Endothelial cell of umbilical vein (primary cell): ENCODE results near the gene NID2. TPM values are rescaled to one million over a fixed set of nuclear protein-coding genes. Genes with fewer than 3 reads are reported as not detected.

Experiments used
- BruUV-seq: library from RNA; stranded (reverse); fragments of 400-500 nt; replicated peaks from 2 replicates; lab custom pipeline; 2021; lab: Mats Ljungman, UMichigan
- CTCF ChIA-PET: fragments of 300-600, 350-600 bp; sonication (Branson Sonifier 250); formaldehyde crosslinking; loops from one replicate; lab custom pipeline; 2021; ENCODE audit warnings: antibody characterized with exemption, inconsistent platforms; lab: Charles Lee
- POLR2A ChIA-PET: fragments of 300-600, 350-600 bp; sonication (Branson Sonifier 250); formaldehyde crosslinking; loops from one replicate; lab custom pipeline; 2021; ENCODE audit warnings: antibody characterized with exemption, inconsistent platforms; lab: Charles Lee
- DNase-seq: peaks from one replicate; pipeline ENCODE4 v3.0.0-alpha.2; 2011; ENCODE audit warnings: low read depth, low spot score
- FAIRE-seq: peaks from 2 replicates; lab custom pipeline; 2011; peaks lifted over from hg19 to GRCh38; lab: Jason Lieb, UNC
- H2AFZ ChIP-seq: 2 replicates; pipeline ENCODE4 v1.6.0; 2012; ENCODE audit warnings: low read depth, low read length, control low read depth, inconsistent platforms
- H3K27ac ChIP-seq: 2 replicates; pipeline ENCODE4 v1.5.1; 2011; ENCODE audit warnings: low read depth, mild to moderate bottlenecking, control low read depth, low read length, moderate library complexity; ENCODE audit not compliant: insufficient read depth
- H3K27me3 ChIP-seq, 2 experiments: 2 replicates each; pipeline versions ENCODE4 v1.6.0 to v1.6.1; 2011; ENCODE audit warnings: low read length in 2 of 2, mixed read lengths in 1 of 2; ENCODE audit not compliant: control insufficient read depth in 2 of 2, insufficient read depth in 2 of 2
- H3K36me3 ChIP-seq, 2 experiments: 2 replicates in 1 of 2; 3 replicates in 1 of 2; pipeline ENCODE4 v1.5.1; 2011; ENCODE audit warnings: low read length in 2 of 2, mild to moderate bottlenecking in 1 of 2, moderate library complexity in 1 of 2; ENCODE audit not compliant: control insufficient read depth in 2 of 2, insufficient read depth in 2 of 2; ENCODE audit errors: extremely low read depth in 1 of 2
- H3K4me1 ChIP-seq: 3 replicates; pipeline ENCODE4 v1.5.1; 2011; ENCODE audit warnings: mild to moderate bottlenecking, low read length; ENCODE audit not compliant: control insufficient read depth, insufficient read depth; ENCODE audit errors: extremely low read depth
- H3K4me2 ChIP-seq: 2 replicates; pipeline ENCODE4 v1.6.1; 2011; ENCODE audit warnings: low read length, control low read depth, mixed read lengths; ENCODE audit not compliant: insufficient read depth
- H3K4me3 ChIP-seq, 3 experiments: fragments of 200-600 bp in 1 of 3; sonication (generic), shearing (Covaris generic) in 1 of 3; replicated peaks in 1 of 3; 2 replicates each; pipeline ENCODE4 v1.5.1; 2011 to 2016; ENCODE audit warnings: control low read depth in 3 of 3, low read length in 3 of 3, mild to moderate bottlenecking in 2 of 3, inconsistent platforms in 1 of 3, low read depth in 1 of 3, moderate library complexity in 1 of 3; ENCODE audit not compliant: insufficient read depth in 1 of 3
- H3K79me2 ChIP-seq: 2 replicates; pipeline ENCODE4 v1.6.0; 2012; ENCODE audit warnings: low read length, inconsistent platforms; ENCODE audit not compliant: control insufficient read depth, insufficient read depth
- H3K9ac ChIP-seq: replicated peaks from 2 replicates; pipeline ENCODE3; 2011; ENCODE audit warnings: low read length, control low read depth; ENCODE audit not compliant: insufficient read depth; ENCODE audit errors: extremely low read depth
- H3K9me1 ChIP-seq: replicated peaks from 3 replicates; pipeline ENCODE4 v1.6.0; 2011; ENCODE audit warnings: mild to moderate bottlenecking, low read length; ENCODE audit not compliant: control insufficient read depth, insufficient read depth; ENCODE audit errors: extremely low read depth
- H3K9me3 ChIP-seq: replicated peaks from 2 replicates; pipeline ENCODE4 v1.5.1; 2012; ENCODE audit warnings: low read length, inconsistent platforms; ENCODE audit not compliant: control insufficient read depth, insufficient read depth
- H4K20me1 ChIP-seq: replicated peaks from 2 replicates; pipeline ENCODE3; 2011; ENCODE audit warnings: mild to moderate bottlenecking, low read length; ENCODE audit not compliant: control insufficient read depth, insufficient read depth; ENCODE audit errors: extremely low read depth
- EZH2 ChIP-seq: IDR thresholded peaks from 2 replicates; pipeline ENCODE4 v1.6.1; 2012; ENCODE audit warnings: borderline replicate concordance, low read depth, mild to moderate bottlenecking, moderate library complexity, low read length, inconsistent platforms; ENCODE audit not compliant: severe bottlenecking
- FOS ChIP-seq: IDR thresholded peaks from 2 replicates; pipeline ENCODE4 v1.6.1; 2011; ENCODE audit warnings: mild to moderate bottlenecking, low read length, moderate library complexity, borderline replicate concordance; ENCODE audit not compliant: insufficient read depth
- GATA2 ChIP-seq: IDR thresholded peaks from 2 replicates; pipeline ENCODE4 v1.7.0; 2011; ENCODE audit warnings: low read depth, mild to moderate bottlenecking, moderate library complexity, mixed read lengths, low read length; ENCODE audit not compliant: insufficient read length, insufficient read depth
- JUN ChIP-seq: IDR thresholded peaks from 2 replicates; pipeline ENCODE4 v1.6.1; 2011; ENCODE audit warnings: borderline replicate concordance, low read depth; ENCODE audit not compliant: insufficient read length, insufficient read depth
- MYC ChIP-seq: IDR thresholded peaks from one replicate; pipeline ENCODE4 v1.6.1; 2011; ENCODE audit warnings: mild to moderate bottlenecking, low read depth, low read length
- POLR2A ChIP-seq: IDR thresholded peaks from 2 replicates; pipeline ENCODE4 v1.6.1; 2012; ENCODE audit warnings: low read depth, mild to moderate bottlenecking, control low read depth, low read length
- POLR2AphosphoS5 ChIP-seq: IDR thresholded peaks from 2 replicates; pipeline ENCODE4 v1.6.1; 2012; ENCODE audit warnings: low read depth, mild to moderate bottlenecking, control low read depth, low read length, moderate library complexity; ENCODE audit not compliant: insufficient read depth
- dilution Hi-C: fragments of 300-500 bp; cut with MboI; formaldehyde crosslinking; loops from one replicate; pipeline ENCODE4 v1.15.0; 2019; ENCODE audit warnings: low sequenced_read_pairs; ENCODE audit not compliant: extremely low pct_ligation_motif_present
- intact Hi-C: fragments of 100-400 bp; cut with micrococcal nuclease; formaldehyde crosslinking; loops from one replicate; pipeline ENCODE4 v1.10.0; 2022
- polyA plus RNA-seq, 4 experiments: library from polyadenylated mRNA; depleted of rRNA in 3 of 4; stranded (reverse) in 3 of 4; unstranded in 1 of 4; fragments of >200 nt; gene quantifications; 2 replicates each; pipeline versions ENCODE4 v1.2.1 to v1.2.3, GENCODE V29; 2011 to 2012; ENCODE audit warnings: missing spikeins in 1 of 4
- total RNA-seq: library from RNA; stranded (reverse); gene quantifications from 2 replicates; pipeline ENCODE4 v1.2.3, GENCODE V29; 2021
- TF ChIP-seq, protein P1 (sequence below): IDR thresholded peaks from 2 replicates; pipeline ENCODE4 v1.6.1; 2011; ENCODE audit not compliant: insufficient read depth, insufficient read length
- TF ChIP-seq, protein P2 (sequence below), 2 donors: IDR thresholded peaks; 1 replicate in 1 of 2; 2 replicates in 1 of 2; pipeline ENCODE4 v1.5.1; 2011; ENCODE audit warnings: low read length in 2 of 2, mild to moderate bottlenecking in 2 of 2, moderate library complexity in 2 of 2, control low read depth in 1 of 2, inconsistent platforms in 1 of 2, low read depth in 1 of 2; ENCODE audit not compliant: insufficient read depth in 1 of 2; ENCODE audit errors: extremely low read depth in 1 of 2

NID2 gene
- total and polyA plus RNA-seq, 2 donors (not counting 3 experiments of a cell fraction or from before 2014, with no cell fraction given) = 22.5 to 56.7 TPM

GRCh38 chr14:52039124-52039815, 29.6 kb downstream of the NID2 start:
- H3K4me3 ChIP-seq = no peak overlapping the region
- intact Hi-C loops = no loop called here
- ChIA-PET CTCF (interaction anchor here (1.8 kb wide), 1 partner anchor 12 kb away, joined by 5 read pairs; no protein-coding TSS in a partner anchor), POLR2A (no interaction called here)
- H3K9ac ChIP-seq = no peak overlapping the region
- FAIRE-seq (no peak), DNase-seq (no peak)
- H3K9me1 ChIP-seq = no peaks in the 10 kb centered on the region
- TF ChIP-seq POLR2AphosphoS5 (no peak), MYC (no peak), POLR2A (no peak), EZH2 (no peak), GATA2 (no peak), FOS (no peak), JUN (no peak)
- TF ChIP-seq, protein P1, sequence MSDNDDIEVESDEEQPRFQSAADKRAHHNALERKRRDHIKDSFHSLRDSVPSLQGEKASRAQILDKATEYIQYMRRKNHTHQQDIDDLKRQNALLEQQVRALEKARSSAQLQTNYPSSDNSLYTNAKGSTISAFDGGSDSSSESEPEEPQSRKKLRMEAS = no peak
- TF ChIP-seq, protein P2, sequence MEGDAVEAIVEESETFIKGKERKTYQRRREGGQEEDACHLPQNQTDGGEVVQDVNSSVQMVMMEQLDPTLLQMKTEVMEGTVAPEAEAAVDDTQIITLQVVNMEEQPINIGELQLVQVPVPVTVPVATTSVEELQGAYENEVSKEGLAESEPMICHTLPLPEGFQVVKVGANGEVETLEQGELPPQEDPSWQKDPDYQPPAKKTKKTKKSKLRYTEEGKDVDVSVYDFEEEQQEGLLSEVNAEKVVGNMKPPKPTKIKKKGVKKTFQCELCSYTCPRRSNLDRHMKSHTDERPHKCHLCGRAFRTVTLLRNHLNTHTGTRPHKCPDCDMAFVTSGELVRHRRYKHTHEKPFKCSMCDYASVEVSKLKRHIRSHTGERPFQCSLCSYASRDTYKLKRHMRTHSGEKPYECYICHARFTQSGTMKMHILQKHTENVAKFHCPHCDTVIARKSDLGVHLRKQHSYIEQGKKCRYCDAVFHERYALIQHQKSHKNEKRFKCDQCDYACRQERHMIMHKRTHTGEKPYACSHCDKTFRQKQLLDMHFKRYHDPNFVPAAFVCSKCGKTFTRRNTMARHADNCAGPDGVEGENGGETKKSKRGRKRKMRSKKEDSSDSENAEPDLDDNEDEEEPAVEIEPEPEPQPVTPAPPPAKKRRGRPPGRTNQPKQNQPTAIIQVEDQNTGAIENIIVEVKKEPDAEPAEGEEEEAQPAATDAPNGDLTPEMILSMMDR (IDR thresholded peaks at IDR 0.05; ENCODE audit: extremely low read depth in 1 of 2, insufficient read depth in 1 of 2, low read depth in 1 of 2, low read length in 2 of 2) = no peak
- no peak overlapping the region for H3K4me2 ChIP-seq
- H4K20me1 ChIP-seq = no peaks in the 10 kb centered on the region
- no peak overlapping the region for H2AFZ ChIP-seq
- no peaks in the 10 kb centered on the region for H3K79me2 ChIP-seq
- no peaks in the 10 kb centered on the region for H3K9me3 ChIP-seq
- no peak overlapping the region for H3K27ac ChIP-seq
- BruUV-seq = no TSS peak
- H3K27me3 ChIP-seq = peaks cover 0 to 3% of the 10 kb centered on the region in 2 experiments
- dilution Hi-C loops = no loop called here
- H3K36me3 ChIP-seq = no peaks in the 10 kb centered on the region
- no peaks in the 10 kb centered on the region for H3K4me1 ChIP-seq
